K562 (cell line): ENCODE results near the gene SRL. TPM values are rescaled to one million over a fixed set of nuclear protein-coding genes. Genes with fewer than 3 reads are reported as not detected.
A peak's percentile ranks its signal among the peaks of the same experiment; 100 is the strongest.

Experiments
- CGGBP1 ChIP-seq: fragments of 250-450 bp; sonication (Bioruptor Pico); IDR thresholded peaks from 2 replicates; pipeline ENCODE4 v1.9.0; 2021; ENCODE audit warnings: mild to moderate bottlenecking
- CHD2 ChIP-seq: IDR thresholded peaks from 2 replicates; pipeline ENCODE4 v1.6.1; 2011; ENCODE audit warnings: low read depth, low read length
- E2F6 ChIP-seq, 2 experiments: IDR thresholded peaks; 2 replicates each; pipeline ENCODE4 v1.6.1; 2011; ENCODE audit warnings: borderline replicate concordance in 1 of 2, control low read depth in 1 of 2, low read depth in 1 of 2, low read length in 1 of 2, mild to moderate bottlenecking in 1 of 2, mixed read lengths in 1 of 2, moderate library complexity in 1 of 2; ENCODE audit not compliant: insufficient read depth in 1 of 2, insufficient read length in 1 of 2, poor library complexity in 1 of 2, severe bottlenecking in 1 of 2; ENCODE audit errors: extremely low read depth in 1 of 2
- HES1 ChIP-seq: fragments of 450-650 bp; IDR thresholded peaks from 2 replicates; pipeline ENCODE4 v1.6.1; 2016; ENCODE audit warnings: low read depth, mild to moderate bottlenecking, moderate library complexity
- HINFP ChIP-seq: fragments of 450-650 bp; conservative IDR thresholded peaks from 2 replicates; pipeline ENCODE4 v1.6.1; 2016; ENCODE audit warnings: missing genetic modification characterization, low read depth, mild to moderate bottlenecking, control low read depth, missing compliant biosample characterization
- HMGXB4 ChIP-seq: sonication (generic); formaldehyde crosslinking; IDR thresholded peaks from 2 replicates; pipeline ENCODE4 v1.8.1; 2023; ENCODE audit warnings: mild to moderate bottlenecking, missing genetic modification reagents
- IRF9 ChIP-seq: fragments of 450-650 bp; IDR thresholded peaks from 2 replicates; pipeline ENCODE4 v1.6.1; 2016; ENCODE audit warnings: missing biosample characterization, missing genetic modification characterization
- KDM2B ChIP-seq: fragments of 250-450 bp; sonication (Bioruptor Pico); IDR thresholded peaks from 2 replicates; pipeline ENCODE4 v1.8.0; 2021; ENCODE audit warnings: mild to moderate bottlenecking, moderate library complexity
- RBM14 ChIP-seq: fragments of 200-400 bp; formaldehyde crosslinking; IDR thresholded peaks from 2 replicates; pipeline ENCODE4 v1.6.1; 2018; ENCODE audit warnings: low read depth, mild to moderate bottlenecking, low read length, moderate library complexity, borderline replicate concordance; ENCODE audit not compliant: insufficient read depth
- TRIM28 ChIP-seq: fragments of 450-650 bp; IDR thresholded peaks from 2 replicates; pipeline ENCODE4 v1.6.1; 2017
- ZFP1 ChIP-seq: fragments of 450-650 bp; formaldehyde crosslinking; IDR thresholded peaks from 2 replicates; pipeline ENCODE4 v1.4.0; 2020; ENCODE audit warnings: mild to moderate bottlenecking, mixed read lengths
- polyA plus RNA-seq, 8 experiments: library from polyadenylated mRNA; depleted of rRNA in 4 of 8; stranded (reverse) in 5 of 8; unstranded in 3 of 8; fragments of >200 nt; fragmentation: Nextera tagmentation in 2 of 8; fragmentation: Illumina TruSeq in 1 of 8; extraction: Ambion mirVana in 2 of 8; extraction: Trizol in 1 of 8; gene quantifications; 2 replicates each; pipeline versions ENCODE4 v1.2.1 to v1.2.3, GENCODE V29; 2011 to 2014; ENCODE audit warnings: inconsistent platforms in 1 of 8, missing spikeins in 1 of 8
- total RNA-seq, 7 experiments: library from RNA; depleted of rRNA in 6 of 7; stranded (reverse); fragments of >200 nt in 6 of 7; fragmentation: Illumina TruSeq in 2 of 7; extraction: Trizol in 2 of 7; gene quantifications; 2 replicates each; pipeline versions ENCODE4 v1.2.1 to v1.2.3, GENCODE V29; 2011 to 2021; ENCODE audit warnings: low replicate concordance in 1 of 7
- TF ChIP-seq, protein P1 (sequence below): fragments of 450-650 bp; formaldehyde crosslinking; IDR thresholded peaks from 2 replicates; pipeline ENCODE4 v1.4.0; 2020; ENCODE audit warnings: mild to moderate bottlenecking, moderate library complexity
- TF ChIP-seq, protein P2 (sequence below): fragments of 450-650 bp; formaldehyde crosslinking; conservative IDR thresholded peaks from 2 replicates; pipeline ENCODE4 v1.4.0; 2022; ENCODE audit warnings: mild to moderate bottlenecking, missing genetic modification characterization
- TF ChIP-seq, protein P3 (sequence below): fragments of 250-450 bp; sonication (Bioruptor Pico); IDR thresholded peaks from 2 replicates; pipeline ENCODE4 v1.4.0; 2020; ENCODE audit warnings: borderline replicate concordance

The SRL gene
- total and polyA plus RNA-seq, 9 of the 15 experiments (the other 6 are each of a cell fraction or from before 2014, with no cell fraction given) = 0.01 TPM; not detected in 8

DNA sequence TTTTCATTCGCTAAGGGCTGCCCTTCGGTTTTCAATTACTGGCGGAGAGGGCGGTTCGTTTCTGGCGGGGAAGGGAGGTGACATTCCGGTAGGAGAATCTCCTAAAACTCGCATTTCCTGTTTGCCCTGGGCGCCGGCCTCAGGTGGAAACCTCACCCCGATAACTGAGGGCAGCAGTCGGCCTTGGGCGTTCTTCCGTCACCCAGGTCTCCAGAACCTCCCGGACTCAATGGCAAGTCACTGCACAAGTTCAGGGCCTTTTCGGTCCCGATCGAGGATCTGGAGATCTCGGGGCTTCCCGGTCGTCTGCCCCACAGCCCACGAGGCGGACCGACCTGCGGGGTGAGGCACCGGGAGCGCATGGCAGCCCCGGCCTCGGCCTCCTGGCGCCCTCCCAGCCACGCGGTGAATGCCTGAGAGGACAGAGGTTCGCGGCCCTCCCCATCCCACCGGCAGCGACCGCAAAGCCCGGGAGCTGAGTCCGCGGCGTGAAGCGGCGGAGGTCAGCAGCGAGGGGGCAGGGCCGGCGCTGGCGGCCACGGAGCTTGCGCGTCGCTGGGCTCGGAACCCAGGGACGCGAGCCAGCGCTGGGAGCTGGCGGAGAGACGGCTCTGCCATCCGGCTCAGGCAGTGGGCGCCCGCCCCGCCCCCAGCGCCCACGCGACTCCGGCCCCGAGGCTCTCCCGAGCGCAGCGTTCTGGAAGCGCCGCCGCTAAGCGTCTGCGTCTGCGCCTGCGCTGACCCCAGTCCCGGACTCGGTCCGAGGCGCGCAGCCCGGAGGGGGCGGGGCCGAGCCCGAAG, 58.4 kb downstream of the SRL start (continued):
- TF ChIP-seq ZFP1 (CRISPR knock-in tag) = no peak
- no peak for TF ChIP-seq HES1
- TF ChIP-seq, protein P1, sequence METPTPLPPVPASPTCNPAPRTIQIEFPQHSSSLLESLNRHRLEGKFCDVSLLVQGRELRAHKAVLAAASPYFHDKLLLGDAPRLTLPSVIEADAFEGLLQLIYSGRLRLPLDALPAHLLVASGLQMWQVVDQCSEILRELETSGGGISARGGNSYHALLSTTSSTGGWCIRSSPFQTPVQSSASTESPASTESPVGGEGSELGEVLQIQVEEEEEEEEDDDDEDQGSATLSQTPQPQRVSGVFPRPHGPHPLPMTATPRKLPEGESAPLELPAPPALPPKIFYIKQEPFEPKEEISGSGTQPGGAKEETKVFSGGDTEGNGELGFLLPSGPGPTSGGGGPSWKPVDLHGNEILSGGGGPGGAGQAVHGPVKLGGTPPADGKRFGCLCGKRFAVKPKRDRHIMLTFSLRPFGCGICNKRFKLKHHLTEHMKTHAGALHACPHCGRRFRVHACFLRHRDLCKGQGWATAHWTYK (CRISPR knock-in tag) = peak; percentile 64; the same call in 1 of the 2 replicates
- TF ChIP-seq TRIM28 = no peak
- TF ChIP-seq, protein P2, sequence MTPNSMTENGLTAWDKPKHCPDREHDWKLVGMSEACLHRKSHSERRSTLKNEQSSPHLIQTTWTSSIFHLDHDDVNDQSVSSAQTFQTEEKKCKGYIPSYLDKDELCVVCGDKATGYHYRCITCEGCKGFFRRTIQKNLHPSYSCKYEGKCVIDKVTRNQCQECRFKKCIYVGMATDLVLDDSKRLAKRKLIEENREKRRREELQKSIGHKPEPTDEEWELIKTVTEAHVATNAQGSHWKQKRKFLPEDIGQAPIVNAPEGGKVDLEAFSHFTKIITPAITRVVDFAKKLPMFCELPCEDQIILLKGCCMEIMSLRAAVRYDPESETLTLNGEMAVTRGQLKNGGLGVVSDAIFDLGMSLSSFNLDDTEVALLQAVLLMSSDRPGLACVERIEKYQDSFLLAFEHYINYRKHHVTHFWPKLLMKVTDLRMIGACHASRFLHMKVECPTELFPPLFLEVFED (CRISPR knock-in tag) = no peak
- peak; percentile 78; the same call in 1 of the 2 replicates for TF ChIP-seq HMGXB4
- no peak for TF ChIP-seq RBM14
- TF ChIP-seq HINFP = peak; percentile 75
- TF ChIP-seq CHD2 = 0 out of 2 replicates have a peak, but pooled peaks have one; percentile 16
- TF ChIP-seq, protein P3, sequence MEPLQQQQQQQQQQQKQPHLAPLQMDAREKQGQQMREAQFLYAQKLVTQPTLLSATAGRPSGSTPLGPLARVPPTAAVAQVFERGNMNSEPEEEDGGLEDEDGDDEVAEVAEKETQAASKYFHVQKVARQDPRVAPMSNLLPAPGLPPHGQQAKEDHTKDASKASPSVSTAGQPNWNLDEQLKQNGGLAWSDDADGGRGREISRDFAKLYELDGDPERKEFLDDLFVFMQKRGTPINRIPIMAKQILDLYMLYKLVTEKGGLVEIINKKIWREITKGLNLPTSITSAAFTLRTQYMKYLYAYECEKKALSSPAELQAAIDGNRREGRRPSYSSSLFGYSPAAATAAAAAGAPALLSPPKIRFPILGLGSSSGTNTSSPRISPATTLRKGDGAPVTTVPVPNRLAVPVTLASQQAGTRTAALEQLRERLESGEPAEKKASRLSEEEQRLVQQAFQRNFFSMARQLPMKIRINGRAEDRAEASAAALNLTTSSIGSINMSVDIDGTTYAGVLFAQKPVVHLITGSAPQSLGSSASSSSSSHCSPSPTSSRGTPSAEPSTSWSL (CRISPR knock-in tag) = no peak
- TF ChIP-seq CGGBP1 = no peak
- TF ChIP-seq IRF9 (tag) = no peak
- TF ChIP-seq E2F6 (IDR thresholded peaks at IDR 0.05; ENCODE audit: borderline replicate concordance in 1 of 2, extremely low read depth in 1 of 2, insufficient read depth in 1 of 2, insufficient read length in 1 of 2, low read depth in 1 of 2, low read length in 1 of 2, poor library complexity in 1 of 2, severe bottlenecking in 1 of 2) = peak; percentile 90 to 92
- peak; percentile 17; the same call in 1 of the 2 replicates for TF ChIP-seq KDM2B (CRISPR knock-in tag)
